HG03095 (cell line): ENCODE results near the gene ZNF282.

ENCODE experiments used
- ATAC-seq: cut with Tn5 transposase; IDR thresholded peaks from one replicate; pipeline ENCODE4 v1.9.1; 2021; ENCODE audit warnings: moderate library complexity; ENCODE audit not compliant: unreplicated experiment

ZNF282 gene

DNA sequence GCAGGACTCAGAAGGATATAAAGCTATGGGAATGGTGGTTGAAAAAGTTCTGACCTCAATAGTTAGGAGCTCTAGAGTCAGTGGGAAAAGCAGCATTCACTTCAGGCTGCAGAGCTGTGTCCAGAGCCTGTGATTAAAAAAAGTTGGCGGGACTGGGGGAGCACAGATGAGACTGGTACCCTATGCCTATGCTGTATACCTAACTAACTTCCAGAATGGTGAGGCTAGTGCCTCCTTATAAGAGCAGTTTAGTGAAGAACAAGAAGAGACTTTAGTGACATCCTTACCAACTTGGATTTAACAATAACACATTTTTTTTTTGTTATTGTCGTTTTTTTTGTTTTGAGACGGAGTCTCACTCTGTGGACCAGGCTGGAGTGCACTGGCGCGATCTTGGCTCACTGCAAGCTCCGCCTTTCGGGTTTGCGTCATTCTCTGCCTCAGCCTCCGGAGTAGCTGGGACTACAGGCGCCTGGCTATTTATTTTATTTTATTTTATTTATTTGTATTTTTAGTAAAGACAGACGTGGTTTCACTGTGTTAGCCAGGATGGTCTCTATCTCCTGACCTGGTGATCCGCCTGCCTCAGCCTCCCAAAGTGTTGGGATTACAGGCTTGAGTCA is 6.6 kb upstream of the ZNF282 start:
- no peak for ATAC-seq

DNA sequence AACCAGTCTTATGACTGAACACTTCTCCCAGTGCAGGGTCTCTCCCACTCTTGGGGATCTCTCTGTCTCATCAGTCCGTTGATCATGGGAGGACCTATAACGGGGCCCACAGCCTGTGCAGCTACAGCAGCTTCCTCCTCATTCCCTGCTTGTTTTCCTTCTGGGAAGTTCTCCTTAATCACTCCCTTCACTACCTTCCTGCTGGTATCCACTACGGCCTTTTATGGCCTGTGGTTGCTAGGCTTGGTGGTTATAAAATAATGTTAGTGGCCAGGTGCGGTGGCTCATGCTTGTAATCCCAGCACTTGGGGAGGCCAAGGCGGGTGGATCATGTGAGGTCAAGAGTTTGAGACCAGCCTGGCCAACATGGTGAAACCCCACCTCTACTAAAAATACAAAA is 3.5 kb upstream of the ZNF282 start:
- no peak for ATAC-seq

DNA sequence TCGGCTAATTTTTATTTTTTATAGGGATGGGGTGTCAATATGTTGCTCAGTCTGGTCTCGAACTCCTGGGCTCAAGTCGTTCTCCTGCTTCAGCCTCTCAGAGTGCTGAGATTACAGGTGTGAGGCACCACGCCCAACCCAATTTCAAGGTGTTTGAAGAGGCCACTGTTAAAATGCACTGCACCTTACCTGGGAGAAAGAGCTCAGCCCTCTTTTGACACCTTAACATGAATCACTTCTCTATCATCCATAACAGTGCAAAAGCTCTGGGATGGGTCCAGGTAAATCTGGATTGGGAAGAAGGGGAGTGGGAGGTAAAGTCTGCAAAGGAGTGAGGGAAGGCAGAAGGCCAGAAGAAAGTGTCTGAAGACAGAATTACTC is 557 bp upstream of the ZNF282 start:
- no peak for ATAC-seq

DNA sequence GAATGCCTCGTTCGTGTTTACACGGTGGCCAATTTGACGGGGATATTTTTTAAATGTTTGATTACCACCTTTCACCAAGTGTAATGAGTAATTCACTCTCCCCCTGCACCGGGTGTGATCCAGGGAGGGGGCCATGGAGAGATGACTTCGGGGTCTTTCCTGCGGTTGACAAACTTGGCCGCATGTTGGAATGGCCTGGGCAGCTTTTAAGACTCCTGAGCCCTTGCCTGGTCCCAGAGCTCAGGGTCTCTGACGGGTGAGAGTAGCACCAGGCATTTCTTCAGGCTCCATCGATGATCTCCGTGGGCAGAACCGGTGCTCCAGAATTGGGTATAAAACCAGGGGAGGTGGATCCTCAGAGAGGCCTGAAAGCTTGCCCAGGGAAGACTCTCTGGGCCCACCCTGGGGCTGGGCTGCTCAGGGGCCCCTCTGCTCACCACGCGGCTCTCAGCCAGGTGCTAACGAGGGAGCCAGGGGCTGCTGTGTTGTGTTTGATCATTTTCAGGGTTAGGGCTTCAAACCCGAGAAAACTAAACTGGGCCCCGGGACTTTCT is 882 bp downstream of the ZNF282 start:
- ATAC-seq: no peak

DNA sequence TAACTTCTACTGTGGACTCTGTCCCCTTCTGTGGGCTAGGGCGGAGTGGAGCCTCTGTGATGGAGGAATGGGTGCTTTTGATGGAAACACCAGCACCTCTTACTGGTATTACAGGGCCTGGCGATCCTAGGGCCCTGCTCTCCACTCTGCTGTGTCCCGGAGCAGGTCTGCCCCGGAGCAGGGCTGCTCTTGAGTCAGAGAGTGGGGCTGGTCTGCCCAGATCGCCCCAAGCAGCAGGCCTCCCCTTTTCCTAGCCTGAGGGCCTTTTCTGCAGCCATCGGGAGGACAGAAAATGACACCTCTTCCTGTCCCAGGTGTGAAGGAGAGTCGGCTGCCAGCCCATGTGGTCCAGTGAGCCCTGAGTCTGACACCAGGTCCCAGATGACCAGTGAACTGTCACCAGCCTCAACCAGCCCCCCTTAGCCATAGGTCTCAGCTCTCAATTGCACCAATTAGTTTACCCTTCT is 1.4 kb downstream of the ZNF282 start:
- ATAC-seq: no peak

DNA sequence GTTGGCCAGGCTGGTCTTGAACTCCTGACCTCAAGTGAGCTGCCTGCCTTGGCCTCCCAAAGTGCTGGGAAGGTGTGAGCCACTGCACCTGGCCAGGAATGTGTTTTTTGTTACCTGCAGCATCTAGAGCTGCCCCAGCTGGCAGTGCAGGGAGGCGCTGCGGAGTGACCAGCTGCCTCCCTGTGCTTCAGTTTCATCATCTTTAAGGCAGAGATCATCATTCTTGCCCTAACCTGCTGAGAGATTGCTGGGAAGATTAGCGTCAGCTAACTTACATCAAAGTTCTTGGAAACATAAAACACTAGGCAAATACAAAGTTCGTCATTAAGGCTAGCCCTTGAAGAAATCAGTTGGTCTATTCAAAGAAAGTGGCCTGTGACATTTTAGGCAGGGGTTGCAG is 2.3 kb downstream of the ZNF282 start:
- ATAC-seq: no peak

DNA sequence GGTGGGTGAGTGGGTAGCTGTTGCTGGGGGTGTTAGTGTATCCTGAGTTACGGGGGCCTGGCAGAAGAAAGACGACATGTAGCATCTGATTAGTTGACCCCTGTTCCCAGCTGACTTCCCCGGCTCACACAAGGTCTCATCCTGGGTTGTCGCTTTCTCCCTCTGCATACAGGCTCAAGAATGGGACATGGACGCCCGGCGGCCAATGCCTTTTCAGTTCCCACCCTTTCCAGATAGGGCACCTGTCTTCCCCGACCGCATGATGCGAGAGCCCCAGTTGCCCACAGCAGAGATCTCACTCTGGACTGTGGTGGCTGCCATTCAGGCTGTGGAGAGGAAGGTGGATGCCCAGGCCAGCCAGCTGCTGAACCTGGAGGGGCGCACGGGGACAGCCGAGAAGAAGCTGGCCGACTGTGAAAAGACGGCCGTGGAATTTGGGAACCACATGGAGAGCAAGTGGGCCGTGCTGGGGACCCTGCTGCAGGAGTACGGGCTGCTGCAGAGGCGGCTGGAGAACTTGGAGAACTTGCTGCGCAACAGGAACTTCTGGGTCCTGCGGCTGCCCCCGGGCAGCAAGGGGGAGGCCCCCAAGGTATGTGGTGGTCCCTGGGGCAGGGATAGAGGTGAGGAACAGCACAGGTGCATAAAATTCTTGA is 2.9 kb downstream of the ZNF282 start:
- no peak for ATAC-seq

DNA sequence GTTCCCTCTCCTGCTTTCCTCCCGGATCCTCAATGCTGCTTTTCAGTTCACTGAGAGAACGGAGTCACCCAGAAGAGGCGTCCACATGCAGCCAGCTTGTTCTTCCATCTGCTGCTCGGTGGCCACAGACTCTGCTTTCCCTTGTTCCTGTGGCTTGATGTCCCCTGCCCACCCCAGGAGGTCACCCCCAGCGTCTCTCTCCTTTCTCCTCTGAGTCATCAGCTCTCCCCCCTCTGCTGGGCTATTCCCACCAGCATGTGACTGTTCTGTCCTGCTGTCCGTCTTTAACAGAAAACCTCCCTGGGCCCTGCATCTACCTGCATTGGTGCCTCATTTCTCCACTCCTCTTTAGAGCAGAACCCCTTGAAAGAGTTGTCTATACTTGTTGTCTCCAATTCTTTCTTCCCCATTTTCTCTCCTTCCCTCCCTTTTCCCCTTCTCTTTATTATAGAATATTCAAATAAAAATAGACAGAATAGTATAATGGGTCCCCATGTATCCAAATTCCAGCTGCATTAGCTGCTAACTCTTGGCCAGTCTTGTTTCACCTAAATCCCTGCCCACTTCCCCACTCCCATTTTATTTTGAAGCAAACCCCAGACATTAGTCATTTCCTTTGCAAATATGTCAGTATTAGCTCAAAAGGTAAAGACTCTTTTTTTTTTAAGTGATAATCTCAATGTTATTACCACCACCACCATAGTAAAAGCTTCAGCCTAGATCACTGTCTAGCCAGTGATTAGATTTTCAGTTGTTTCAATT is 4.1 kb downstream of the ZNF282 start:
- ATAC-seq: no peak

DNA sequence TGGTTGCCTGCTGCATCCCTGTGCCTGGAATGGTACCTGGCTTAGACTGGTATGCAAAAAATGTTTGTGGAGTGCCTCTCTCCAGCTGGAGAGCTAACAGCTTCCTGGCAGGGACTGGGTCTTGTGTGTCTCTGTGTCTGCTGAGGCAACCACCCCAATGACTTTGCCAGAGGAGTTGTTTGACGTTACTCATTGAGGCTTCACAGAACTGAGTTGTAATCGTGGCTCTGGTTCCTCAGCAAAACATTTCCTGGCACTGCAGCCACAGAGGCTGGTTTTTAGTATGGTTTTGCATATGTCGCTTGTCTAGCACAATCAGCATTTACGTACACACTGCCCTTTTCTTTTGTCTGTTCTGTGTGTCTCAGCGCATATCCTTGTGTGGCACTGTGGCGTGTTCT is 7.5 kb downstream of the ZNF282 start:
- no peak for ATAC-seq

DNA sequence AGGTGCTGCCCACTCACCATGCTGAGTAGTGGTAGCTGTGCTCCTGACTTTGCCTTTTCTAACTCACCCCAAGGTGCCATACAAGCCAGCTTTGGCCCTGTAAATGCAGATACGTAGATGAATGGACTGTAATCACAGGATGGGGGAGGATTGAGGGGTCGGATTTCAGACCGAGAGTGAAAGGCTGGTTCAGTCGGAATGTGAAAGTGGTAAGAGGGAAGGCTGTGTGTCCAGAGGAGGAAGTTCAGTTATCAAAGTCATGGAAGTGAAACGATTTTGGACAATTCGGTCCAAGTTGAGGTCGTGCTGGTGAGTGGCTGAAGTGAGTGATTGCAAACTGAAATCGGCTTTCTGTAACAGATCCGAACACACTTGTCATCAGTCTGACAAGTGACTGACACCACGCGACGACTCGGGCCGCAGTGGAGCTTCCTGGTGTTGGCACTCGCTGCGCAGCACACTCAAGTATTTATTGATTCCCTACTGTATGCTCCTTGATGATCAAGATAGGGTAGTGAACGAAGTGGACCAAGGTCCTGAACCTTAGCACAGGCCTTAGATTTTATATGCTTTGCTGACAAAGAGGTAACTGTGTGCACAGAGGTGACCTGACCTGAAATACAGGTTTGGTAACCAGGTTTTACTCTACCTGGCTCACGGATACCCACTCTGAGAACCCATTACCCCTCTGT is 10.5 kb downstream of the ZNF282 start:
- ATAC-seq: no peak

DNA sequence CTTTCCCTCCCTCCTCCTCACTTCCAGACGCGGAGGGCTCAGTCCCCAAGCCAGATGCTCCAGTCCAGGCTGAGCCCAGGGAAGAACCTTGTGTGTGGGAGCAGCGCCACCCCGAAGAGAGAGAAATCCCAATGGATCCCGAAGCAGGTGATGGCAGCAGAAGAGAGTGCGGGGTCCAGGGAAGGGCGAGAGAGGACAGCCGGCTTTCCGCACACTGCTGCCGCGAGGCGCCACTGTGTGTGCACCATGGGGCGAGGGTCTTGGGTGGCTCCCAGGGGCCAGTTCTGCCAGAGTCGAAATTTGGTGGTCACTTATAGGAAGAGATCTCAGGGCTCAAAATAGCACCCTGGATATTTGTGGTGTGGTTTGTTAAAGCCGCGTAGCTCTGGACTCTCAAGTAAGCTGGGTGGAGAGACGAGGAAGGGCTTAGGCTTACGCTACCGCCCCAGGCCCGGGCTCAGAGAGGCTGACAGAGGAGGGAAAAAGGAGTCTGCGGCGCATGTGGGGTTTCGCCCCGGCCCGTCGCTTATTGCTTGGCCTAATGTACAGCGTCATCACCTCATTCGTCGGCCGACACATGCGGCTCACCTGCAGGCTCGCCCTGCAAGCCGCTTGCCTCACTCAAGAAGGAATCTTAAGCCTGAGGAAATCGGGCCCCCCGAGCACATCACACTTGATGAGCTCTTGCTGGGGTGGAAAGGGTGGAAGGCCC is 12.1 kb downstream of the ZNF282 start:
- ATAC-seq: no peak

DNA sequence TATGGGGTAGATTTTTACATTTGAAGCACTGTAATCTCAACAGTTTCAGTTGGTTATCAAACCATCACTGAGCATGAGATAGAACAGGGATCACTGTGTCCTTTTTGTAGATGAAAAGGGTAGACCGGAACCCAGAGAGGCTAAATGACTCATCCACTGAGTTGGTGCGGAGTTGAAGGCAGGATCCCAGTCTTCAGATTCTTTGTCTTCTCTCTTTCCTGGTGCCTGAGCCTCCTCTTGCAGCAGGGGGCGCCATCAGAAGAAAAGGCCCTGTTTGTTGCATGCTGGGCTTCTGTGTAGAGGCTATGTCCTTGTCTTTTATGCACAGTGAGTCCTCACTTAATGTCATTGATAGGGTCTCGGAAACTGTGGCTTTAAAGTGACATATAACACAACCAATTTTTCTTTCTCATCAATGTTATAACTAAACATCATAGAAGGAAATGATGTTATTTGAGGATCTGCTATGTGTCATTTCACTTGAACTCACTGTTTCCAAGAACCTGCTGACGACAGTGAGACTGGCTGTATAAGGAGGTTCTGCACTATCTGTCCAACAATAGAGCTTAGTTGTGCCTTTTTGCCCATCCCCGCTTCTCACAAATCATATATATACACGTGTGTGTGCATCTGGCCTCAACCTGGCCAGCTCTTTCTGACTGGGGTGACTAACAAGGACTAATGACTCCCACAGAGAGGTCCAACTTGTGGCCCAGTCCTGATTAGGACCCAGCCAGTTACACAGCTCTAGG is 14.3 kb downstream of the ZNF282 start:
- ATAC-seq: peak; percentile 80

DNA sequence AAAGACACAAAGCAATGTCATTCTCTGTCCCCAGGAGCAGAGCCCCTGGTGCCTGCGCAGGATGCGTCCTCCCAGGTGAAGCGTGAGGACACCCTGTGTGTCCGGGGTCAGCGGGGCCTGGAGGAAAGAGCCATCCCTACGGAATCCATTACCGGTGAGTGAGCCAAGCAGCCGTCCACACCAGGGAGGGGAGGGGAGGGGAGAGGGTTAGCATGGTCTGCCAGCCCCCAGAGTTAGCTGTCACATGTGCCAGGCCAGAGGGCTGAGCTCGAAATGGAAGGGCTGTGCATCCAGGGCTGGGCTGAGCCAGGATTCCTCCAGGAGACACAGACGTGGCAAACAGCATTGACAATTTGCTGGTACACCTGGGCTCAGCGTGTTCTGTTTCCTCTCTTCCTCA is 15.2 kb downstream of the ZNF282 start:
- ATAC-seq: no peak

DNA sequence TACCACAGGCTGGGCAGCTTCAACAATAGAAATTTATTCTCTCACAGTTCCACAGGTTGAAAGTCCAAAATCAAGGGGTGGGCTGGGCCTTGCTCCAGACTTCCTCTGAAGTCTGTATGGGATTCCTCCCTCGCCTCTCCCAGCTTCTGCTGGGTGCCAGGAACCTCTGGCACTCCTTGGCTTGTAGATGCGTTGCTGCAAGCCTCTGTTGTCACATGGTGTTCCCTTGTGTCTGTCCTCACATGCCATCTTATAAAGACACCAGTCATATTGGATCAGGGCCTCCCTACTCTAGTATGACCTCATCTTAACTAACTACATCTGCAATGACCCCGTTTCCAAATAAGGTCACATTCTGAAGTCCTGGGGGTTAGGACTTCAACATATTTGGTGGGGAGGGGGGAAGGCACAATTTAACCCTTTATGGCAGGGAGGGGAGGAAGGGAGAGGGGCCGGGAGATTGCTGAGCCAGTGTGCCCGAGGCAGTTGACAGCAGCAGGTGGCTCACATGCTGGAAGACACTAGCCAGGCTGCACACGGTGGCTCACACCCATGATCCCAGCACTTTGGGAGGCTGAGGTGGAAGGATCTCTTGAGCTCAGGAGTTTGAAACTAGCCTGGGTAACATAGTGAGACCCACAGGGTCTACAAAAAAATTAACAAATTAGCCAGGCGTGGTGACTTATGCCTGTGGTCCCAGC is 18.8 kb downstream of the ZNF282 start:
- no peak for ATAC-seq

DNA sequence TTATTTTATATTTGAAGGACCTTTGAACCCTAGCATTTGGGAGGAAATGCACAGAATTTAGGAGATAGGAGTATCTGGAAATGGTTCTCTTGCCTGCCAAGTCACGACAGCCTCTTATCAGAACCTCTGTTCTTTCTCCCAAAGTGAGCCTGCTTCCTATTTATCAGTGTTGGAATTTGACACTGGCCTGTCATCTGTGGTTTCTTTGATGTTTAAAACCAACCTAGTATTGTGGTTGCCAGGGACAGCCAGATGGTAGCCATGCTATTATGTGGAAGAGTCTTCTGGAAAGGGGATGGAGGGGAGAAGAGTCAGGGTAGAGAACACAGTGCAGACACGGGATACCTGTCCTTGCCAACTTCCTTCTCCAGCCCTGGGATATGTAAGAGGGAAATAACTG is 21.1 kb downstream of the ZNF282 start:
- no peak for ATAC-seq

DNA sequence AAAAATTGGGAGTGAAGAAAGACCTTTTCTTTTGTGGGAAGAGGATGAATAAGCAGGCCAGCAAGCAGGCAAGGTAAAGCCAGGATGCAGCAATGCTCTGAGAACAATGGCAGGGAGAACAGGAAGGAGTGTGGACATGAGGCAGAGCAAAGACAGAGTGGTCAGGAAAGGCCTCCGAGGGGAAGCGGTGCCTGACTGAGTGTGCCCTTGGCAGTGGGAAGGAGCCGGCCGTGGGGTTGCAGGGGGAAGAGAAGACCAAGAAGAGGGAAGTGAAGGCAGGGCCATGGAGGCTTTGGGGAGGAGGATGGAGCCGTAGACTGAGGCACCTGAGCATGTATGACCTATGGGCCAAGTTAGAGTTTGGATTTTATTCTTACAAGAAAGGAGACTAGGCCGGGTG is 22.2 kb downstream of the ZNF282 start:
- ATAC-seq: no peak

DNA sequence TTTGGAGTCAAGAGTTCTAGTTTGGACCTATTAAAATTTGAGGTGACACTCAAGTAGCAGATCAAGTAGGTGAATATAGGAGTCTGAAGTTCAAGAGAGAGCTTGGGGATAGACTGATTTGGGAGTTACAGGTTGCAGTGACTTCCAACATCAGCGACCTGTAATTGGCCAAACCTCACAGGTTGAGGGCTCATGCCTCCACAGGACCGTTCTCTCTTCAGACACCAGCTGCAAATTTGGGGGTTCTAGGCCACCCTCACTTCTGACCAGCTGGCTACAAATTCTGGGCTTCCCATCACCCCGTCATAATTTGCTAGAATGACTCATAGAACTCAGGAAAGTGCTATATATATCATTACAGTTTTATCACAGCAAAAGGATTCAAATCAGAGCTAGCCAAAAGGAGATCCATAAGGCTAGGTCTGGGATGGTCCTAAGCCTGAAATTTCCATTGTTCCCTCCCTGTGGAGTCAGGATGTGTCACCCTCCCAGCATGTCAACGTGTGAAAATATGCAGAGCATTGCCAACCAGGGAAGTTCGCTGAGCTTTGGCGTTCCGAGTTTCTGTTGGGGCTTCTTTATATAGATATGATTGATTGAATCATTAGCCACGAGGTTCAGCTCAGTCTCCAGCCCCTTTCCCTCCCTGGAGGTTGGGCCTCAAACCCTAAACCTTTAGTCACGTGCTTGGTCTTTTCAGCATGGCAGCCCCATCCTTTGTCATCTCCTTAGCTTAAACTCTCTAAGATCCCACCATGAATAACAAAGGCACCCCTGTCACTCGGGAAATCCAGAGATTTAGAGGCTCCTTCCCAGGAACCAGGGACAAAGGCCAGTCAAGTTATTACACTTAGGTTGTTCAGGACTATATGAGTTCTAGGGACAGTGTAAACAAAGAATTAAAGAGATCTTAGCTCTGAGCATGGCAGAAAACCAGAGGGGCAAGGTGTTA is 23.4 kb downstream of the ZNF282 start:
- no peak for ATAC-seq

DNA sequence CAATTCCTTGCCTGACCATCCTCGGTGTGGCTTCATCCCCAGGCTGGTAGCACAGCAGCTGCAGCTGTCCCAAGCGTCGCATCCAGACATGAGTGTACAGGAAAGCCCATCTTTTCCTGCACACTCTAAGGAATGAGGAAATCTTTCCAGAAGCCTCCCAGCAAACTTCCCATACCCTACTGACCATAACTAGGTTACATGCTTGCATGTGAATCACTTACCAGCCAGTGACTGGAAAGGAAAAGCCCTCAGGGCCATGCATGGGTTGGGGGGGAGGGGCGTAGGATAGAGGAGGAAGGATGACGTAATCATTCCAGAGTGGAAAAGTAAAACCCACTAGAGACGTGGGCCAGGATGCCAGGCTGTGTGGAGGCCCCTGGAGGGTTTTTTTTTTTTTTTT is 25.2 kb downstream of the ZNF282 start:
- no peak for ATAC-seq
